Germinal center (tissue), 1 donor: Measurements from ENCODE around the gene BCAS3.
"Not testable (repeated sequence)": the region's sequence is repeated elsewhere in the genome, so short reads cannot be mapped to it uniquely, and the experiment has no call there.

Experiments
- DNase-seq: peaks from one replicate; pipeline ENCODE4 v3.0.0; 2012; ENCODE audit warnings: mixed read lengths, low spot score

The BCAS3 gene

GRCh38 chr17:61225178-61225882, 547.7 kb downstream of the BCAS3 start:
- no peak for DNase-seq

GRCh38 chr17:61227866-61228265, 550.2 kb downstream of the BCAS3 start:
- DNase-seq: no peak

GRCh38 chr17:61230461-61230860, 552.8 kb downstream of the BCAS3 start:
- no peak for DNase-seq

GRCh38 chr17:61230972-61231820, 553.5 kb downstream of the BCAS3 start:
- DNase-seq: no peak

GRCh38 chr17:61232871-61233270, 555.2 kb downstream of the BCAS3 start:
- DNase-seq: no peak

- no peak for DNase-seq
Measured at GRCh38 chr17:61233991-61234750, 556.5 kb downstream of the BCAS3 start.

GRCh38 chr17:61235001-61235826, 557.6 kb downstream of the BCAS3 start:
- no peak for DNase-seq

GRCh38 chr17:61235827-61236197, 558.2 kb downstream of the BCAS3 start:
- DNase-seq: no peak

- no peak for DNase-seq
Measured at GRCh38 chr17:61237275-61237674, 559.6 kb downstream of the BCAS3 start.

GRCh38 chr17:61238455-61238933, 560.8 kb downstream of the BCAS3 start:
- no peak for DNase-seq

GRCh38 chr17:61239327-61239726, 561.7 kb downstream of the BCAS3 start:
- DNase-seq: no peak

- DNase-seq: no peak
Measured at GRCh38 chr17:61239953-61240352, 562.3 kb downstream of the BCAS3 start.

GRCh38 chr17:61240851-61241468, 563.3 kb downstream of the BCAS3 start:
- no peak for DNase-seq

- DNase-seq: not testable (repeated sequence)
Measured at GRCh38 chr17:61244988-61245387, 567.3 kb downstream of the BCAS3 start.

GRCh38 chr17:61245706-61246135, 568.1 kb downstream of the BCAS3 start:
- DNase-seq: no peak

GRCh38 chr17:61247439-61247838, 569.8 kb downstream of the BCAS3 start:
- no peak for DNase-seq

- DNase-seq: no peak
Measured at GRCh38 chr17:61248399-61248798, 570.7 kb downstream of the BCAS3 start.

- DNase-seq: no peak
Measured at GRCh38 chr17:61249649-61250299, 572.1 kb downstream of the BCAS3 start.

GRCh38 chr17:61250335-61250890, 572.8 kb downstream of the BCAS3 start:
- DNase-seq: no peak
